GM23248 (cell line): ENCODE results near the gene WWOX. TPM values are rescaled to one million over a fixed set of nuclear protein-coding genes. Genes with fewer than 3 reads are reported as not detected.

Experiments used
- DNase-seq: peaks from one replicate; pipeline ENCODE4 v3.0.0-alpha.2; 2015
- H2AFZ ChIP-seq: fragments of 200-600 bp; sonication (generic); 2 replicates; pipeline ENCODE4 v1.6.1; 2016; ENCODE audit warnings: antibody characterized with exemption
- H3F3A ChIP-seq: fragments of 200-600 bp; sonication (generic); 2 replicates; pipeline ENCODE4 v1.6.1; 2016; ENCODE audit warnings: mild to moderate bottlenecking, antibody characterized with exemption, mixed run types; ENCODE audit not compliant: insufficient read depth
- H3K27ac ChIP-seq: fragments of 200-600 bp; sonication (generic); 2 replicates; pipeline ENCODE4 v1.5.1; 2016; ENCODE audit warnings: mild to moderate bottlenecking
- H3K27me3 ChIP-seq: fragments of 200-600 bp; sonication (generic); replicated peaks from 2 replicates; pipeline ENCODE4 v1.6.1; 2016; ENCODE audit warnings: mild to moderate bottlenecking; ENCODE audit not compliant: insufficient read depth
- H3K36me3 ChIP-seq: fragments of 200-600 bp; sonication (generic); 2 replicates; pipeline ENCODE4 v1.6.1; 2016; ENCODE audit warnings: low read depth, mild to moderate bottlenecking
- H3K4me1 ChIP-seq: fragments of 200-600 bp; sonication (generic); 2 replicates; pipeline ENCODE4 v1.6.1; 2016; ENCODE audit warnings: mild to moderate bottlenecking; ENCODE audit not compliant: insufficient read depth
- H3K4me2 ChIP-seq: fragments of 200-600 bp; sonication (generic); one replicate; pipeline ENCODE4 v1.6.1; 2016; ENCODE audit warnings: mild to moderate bottlenecking; ENCODE audit not compliant: unreplicated experiment
- H3K4me3 ChIP-seq: fragments of 200-600 bp; sonication (generic); 2 replicates; pipeline ENCODE4 v1.5.1; 2016; ENCODE audit warnings: mild to moderate bottlenecking
- H3K79me2 ChIP-seq: fragments of 200-600 bp; sonication (generic); 2 replicates; pipeline ENCODE4 v1.6.1; 2016; ENCODE audit warnings: mild to moderate bottlenecking; ENCODE audit not compliant: insufficient read depth
- H3K9ac ChIP-seq: fragments of 200-600 bp; sonication (generic); 2 replicates; pipeline ENCODE4 v1.6.1; 2016; ENCODE audit warnings: mild to moderate bottlenecking
- H3K9me2 ChIP-seq: fragments of 200-600 bp; sonication (generic); 2 replicates; pipeline ENCODE4 v1.6.1; 2016; ENCODE audit warnings: mixed run types, mild to moderate bottlenecking, moderate library complexity; ENCODE audit not compliant: insufficient read depth
- H3K9me3 ChIP-seq: fragments of 200-600 bp; sonication (generic); one replicate; pipeline ENCODE4 v1.6.1; 2017; ENCODE audit warnings: low read depth
- H4K20me1 ChIP-seq: fragments of 200-600 bp; sonication (generic); 2 replicates; pipeline ENCODE4 v1.6.0; 2016; ENCODE audit not compliant: insufficient read depth
- EZH2 ChIP-seq: fragments of 200-600 bp; sonication (generic); IDR thresholded peaks from 2 replicates; pipeline ENCODE4 v1.6.1; 2018; ENCODE audit warnings: antibody characterized with exemption, mild to moderate bottlenecking; ENCODE audit not compliant: insufficient read depth, poor library complexity, severe bottlenecking
- EZH2phosphoT487 ChIP-seq: fragments of 200-600 bp; sonication (generic); IDR thresholded peaks from 2 replicates; pipeline ENCODE4 v1.6.1; 2018; ENCODE audit warnings: antibody characterized with exemption, moderate library complexity, mild to moderate bottlenecking, low read depth; ENCODE audit not compliant: insufficient read depth
- WGBS, 2 experiments: methylation state at CpG; one replicate each; pipeline ENCODE4 v1.1.6; 2015 to 2017; ENCODE audit warnings: low lambda C conversion rate in 2 of 2, low coverage in 1 of 2; ENCODE audit errors: missing lambda C conversion rate in 2 of 2; 5-methylcytosine and 5-hydroxymethylcytosine counted together
- in situ Hi-C: fragments of 300-500 bp; cut with MboI; formaldehyde crosslinking; loops from 2 replicates; pipeline ENCODE4 v1.15.0; 2020
- polyA plus RNA-seq: library from polyadenylated mRNA; unstranded; fragments of >200 nt; fragmentation: Nextera tagmentation; extraction: Ambion mirVana; gene quantifications from 2 replicates; pipeline ENCODE4 v1.2.1, GENCODE V29; 2016
- total RNA-seq: library from RNA; depleted of rRNA; stranded (reverse); fragments of >200 nt; shearing (Covaris generic); gene quantifications from 2 replicates; pipeline ENCODE4 v1.2.3, GENCODE V29; 2014

The WWOX gene
- total and polyA plus RNA-seq, 2 experiments from 2014 or later = 4.5 to 6.6 TPM

GRCh38 chr16:78957317-78958100 is 858.1 kb downstream of the WWOX start:
- Histone ChIP-seq H3K9ac (no peak overlapping the region), H3K9me3 (no peaks in the 10 kb centered on the region)

GRCh38 chr16:78961464-78961863 is 862.0 kb downstream of the WWOX start:
- Histone ChIP-seq H3K79me2 (no peaks in the 10 kb centered on the region), H4K20me1 (no peaks in the 10 kb centered on the region), H3K4me1 (no peaks in the 10 kb centered on the region), H3K4me2 (no peak overlapping the region), H3K9me2 (no peaks in the 10 kb centered on the region), H3K9ac (no peak overlapping the region), H3F3A (no peaks in the 10 kb centered on the region), H3K9me3 (no peaks in the 10 kb centered on the region), H3K36me3 (no peaks in the 10 kb centered on the region), H2AFZ (no peak overlapping the region), H3K4me3 (no peak overlapping the region), H3K27me3 (no peaks in the 10 kb centered on the region), H3K27ac (no peak overlapping the region)
- no peak for DNase-seq
- TF ChIP-seq EZH2phosphoT487 = no peak
- no peak for TF ChIP-seq EZH2
- 20 to 33% methylated on average over 2 of the region's 2 CpGs for WGBS, 2 experiments
- in situ Hi-C loops = no loop called here

More at GRCh38 chr16:78957317-78958100, 858.1 kb downstream of the WWOX start:
- in situ Hi-C loops = no loop called here
- Histone ChIP-seq H3K79me2 (no peaks in the 10 kb centered on the region), H3K4me3 (no peak overlapping the region), H3K4me2 (no peak overlapping the region), H3K27me3 (no peaks in the 10 kb centered on the region), H2AFZ (no peak overlapping the region), H3K36me3 (no peaks in the 10 kb centered on the region), H3K9me2 (no peaks in the 10 kb centered on the region), H3K4me1 (no peaks in the 10 kb centered on the region), H3K27ac (no peak overlapping the region), H3F3A (no peaks in the 10 kb centered on the region), H4K20me1 (no peaks in the 10 kb centered on the region)
- 47 to 48% methylated on average over 15 of the region's 15 CpGs for WGBS, 2 experiments
- no peak for TF ChIP-seq EZH2
- no peak for TF ChIP-seq EZH2phosphoT487
- DNase-seq = no peak

- no peak overlapping the region for H3K27ac ChIP-seq
- H3K27me3 ChIP-seq = no peaks in the 10 kb centered on the region
- no peak overlapping the region for H3K4me2 ChIP-seq
- 41 to 44% methylated on average over 2 of the region's 2 CpGs for WGBS, 2 experiments
- in situ Hi-C loops = no loop called here
- H4K20me1 ChIP-seq = no peaks in the 10 kb centered on the region
- no peaks in the 10 kb centered on the region for H3K4me1 ChIP-seq
- no peaks in the 10 kb centered on the region for H3F3A ChIP-seq
- no peaks in the 10 kb centered on the region for H3K79me2 ChIP-seq
- no peaks in the 10 kb centered on the region for H3K9me3 ChIP-seq
- H3K9me2 ChIP-seq = no peaks in the 10 kb centered on the region
- no peak overlapping the region for H3K4me3 ChIP-seq
- H3K36me3 ChIP-seq = no peaks in the 10 kb centered on the region
- H3K9ac ChIP-seq = no peak overlapping the region
- DNase-seq = no peak
- no peak overlapping the region for H2AFZ ChIP-seq
- TF ChIP-seq EZH2phosphoT487 = no peak
- TF ChIP-seq EZH2 = no peak
These were observed 863.0 kb downstream of the WWOX start for GRCh38 chr16:78962457-78962929.

- Histone ChIP-seq H4K20me1 (no peaks in the 10 kb centered on the region), H3K27ac (no peak overlapping the region), H3K9ac (no peak overlapping the region), H2AFZ (no peak overlapping the region), H3K36me3 (no peaks in the 10 kb centered on the region), H3K79me2 (no peaks in the 10 kb centered on the region), H3K4me3 (no peak overlapping the region), H3F3A (no peaks in the 10 kb centered on the region), H3K27me3 (no peaks in the 10 kb centered on the region), H3K9me2 (no peaks in the 10 kb centered on the region), H3K4me2 (no peak overlapping the region), H3K9me3 (no peaks in the 10 kb centered on the region), H3K4me1 (no peaks in the 10 kb centered on the region)
- WGBS, 2 experiments = 57 to 58% methylated on average over 19 to 20 of the region's 20 CpGs
- no peak for DNase-seq
- in situ Hi-C loops = no loop called here
- TF ChIP-seq EZH2 = no peak
- TF ChIP-seq EZH2phosphoT487 = no peak
These were observed 868.5 kb downstream of the WWOX start for GRCh38 chr16:78967948-78968347.
